ENCODE results near the gene RSF1. TPM values are rescaled to one million over a fixed set of nuclear protein-coding genes. Genes with fewer than 3 reads are reported as not detected.

RSF1 gene
- 35.9 and 40.1 TPM in 2 replicates for total RNA-seq

GRCh38 chr11:77820565-77821348 lies at the start of gene RSF1, which contains the start of gene AAMDC:
Gene RSF1 (minus strand): TSS chr11:77820722. CDS start chr11:77820714, 8 bp downstream.
Gene AAMDC (plus strand): TSS chr11:77821144. CDS start chr11:77842497, 21,353 bp downstream.

DNA sequence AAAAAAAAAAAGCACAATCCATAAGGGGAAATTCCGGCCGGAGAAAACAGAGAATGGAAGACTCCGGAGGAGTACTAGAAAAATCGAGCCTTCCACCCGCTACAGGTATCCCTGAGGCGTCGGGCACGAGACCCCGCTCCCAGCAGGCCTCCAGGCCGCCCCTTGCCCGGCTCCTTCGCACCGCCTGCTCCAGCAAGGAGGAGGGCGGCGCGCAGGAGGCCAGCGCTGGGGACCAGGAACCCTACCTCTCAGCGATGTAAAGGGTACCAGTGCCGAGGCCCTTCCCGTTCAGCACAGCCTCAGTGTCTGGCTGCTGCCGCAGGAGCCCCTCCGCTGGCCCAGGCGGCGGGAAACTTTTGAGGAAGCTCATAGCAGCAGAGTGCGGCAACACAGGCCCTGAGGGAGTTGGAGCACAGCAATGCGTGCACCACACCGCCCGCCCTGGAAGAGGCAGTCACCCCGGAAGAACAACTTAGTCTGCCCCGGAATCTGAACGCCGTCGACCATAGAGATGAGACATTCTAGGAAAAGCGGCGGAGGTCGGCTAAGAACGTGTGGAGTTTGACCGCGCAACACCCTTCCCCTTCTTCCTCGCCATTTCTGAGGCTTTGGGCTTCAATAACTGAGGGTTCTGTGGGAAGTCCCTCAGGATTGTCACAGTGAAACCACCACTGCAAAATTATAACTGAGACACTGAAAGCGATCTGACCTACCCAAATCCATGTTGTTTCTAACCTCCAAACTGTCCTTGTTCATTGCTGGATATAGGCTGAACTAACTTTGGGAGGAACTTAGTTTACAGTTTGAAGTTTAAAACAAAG lies 183.0 kb downstream of the RSF1 start, which contains the start of gene CLNS1A:
CLNS1A (minus strand) TSS at position 450 of the 821 bp plus-strand sequence; CDS start at position 370, 80 bp downstream.

Other genes starting within 250 kb of the RSF1 start
- gene AQP11, start 230.8 kb downstream of the RSF1 start, total RNA-seq = 0.39 and 0.94 TPM in 2 replicates
- 93.4 and 98.8 TPM in 2 replicates for gene CLNS1A, start 182.9 kb downstream of the RSF1 start, total RNA-seq
- 45.7 and 54.2 TPM in 2 replicates for gene AAMDC, start 422 bp upstream of the RSF1 start, total RNA-seq
- 12.4 and 15.6 TPM in 2 replicates for gene INTS4, start 173.9 kb upstream of the RSF1 start, total RNA-seq
- gene KCTD14, start 202.6 kb upstream of the RSF1 start, total RNA-seq = 0.54 and 0.62 TPM in 2 replicates
- 0.78 TPM in 1 of 2 replicates, not detected in the other for gene THRSP, start 243.1 kb upstream of the RSF1 start, total RNA-seq